ENCODE measurements around the gene ZNF207.
A peak's percentile ranks its signal among the peaks of the same experiment; 100 is the strongest.
"Not testable (repeated sequence)": the region's sequence is repeated elsewhere in the genome, so short reads cannot be mapped to it uniquely, and the experiment has no call there.

The ZNF207 gene

GRCh38 chr17:32383926-32384434, 34.0 kb downstream of the ZNF207 start:
- TF ChIP-seq, protein P1, sequence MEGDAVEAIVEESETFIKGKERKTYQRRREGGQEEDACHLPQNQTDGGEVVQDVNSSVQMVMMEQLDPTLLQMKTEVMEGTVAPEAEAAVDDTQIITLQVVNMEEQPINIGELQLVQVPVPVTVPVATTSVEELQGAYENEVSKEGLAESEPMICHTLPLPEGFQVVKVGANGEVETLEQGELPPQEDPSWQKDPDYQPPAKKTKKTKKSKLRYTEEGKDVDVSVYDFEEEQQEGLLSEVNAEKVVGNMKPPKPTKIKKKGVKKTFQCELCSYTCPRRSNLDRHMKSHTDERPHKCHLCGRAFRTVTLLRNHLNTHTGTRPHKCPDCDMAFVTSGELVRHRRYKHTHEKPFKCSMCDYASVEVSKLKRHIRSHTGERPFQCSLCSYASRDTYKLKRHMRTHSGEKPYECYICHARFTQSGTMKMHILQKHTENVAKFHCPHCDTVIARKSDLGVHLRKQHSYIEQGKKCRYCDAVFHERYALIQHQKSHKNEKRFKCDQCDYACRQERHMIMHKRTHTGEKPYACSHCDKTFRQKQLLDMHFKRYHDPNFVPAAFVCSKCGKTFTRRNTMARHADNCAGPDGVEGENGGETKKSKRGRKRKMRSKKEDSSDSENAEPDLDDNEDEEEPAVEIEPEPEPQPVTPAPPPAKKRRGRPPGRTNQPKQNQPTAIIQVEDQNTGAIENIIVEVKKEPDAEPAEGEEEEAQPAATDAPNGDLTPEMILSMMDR (conservative IDR thresholded peaks at IDR 0.05; ENCODE audit: low read depth): no peak
- no peak for DNase-seq (ENCODE audit: low spot score)
- POLR2A ChIA-PET (ENCODE audit: low non-redundant PET): interaction anchor here (0.6 kb wide), 1 partner anchor 102 kb away, joined by 4 read pairs; no protein-coding TSS in a partner anchor
- no peak overlapping the region; the same call in 1 of the 2 replicates for H3K27ac ChIP-seq
- CTCF ChIA-PET: interaction anchor here (0.7 kb wide), 1 partner anchor 234 kb away, joined by 4 read pairs; no protein-coding TSS in a partner anchor

DNA sequence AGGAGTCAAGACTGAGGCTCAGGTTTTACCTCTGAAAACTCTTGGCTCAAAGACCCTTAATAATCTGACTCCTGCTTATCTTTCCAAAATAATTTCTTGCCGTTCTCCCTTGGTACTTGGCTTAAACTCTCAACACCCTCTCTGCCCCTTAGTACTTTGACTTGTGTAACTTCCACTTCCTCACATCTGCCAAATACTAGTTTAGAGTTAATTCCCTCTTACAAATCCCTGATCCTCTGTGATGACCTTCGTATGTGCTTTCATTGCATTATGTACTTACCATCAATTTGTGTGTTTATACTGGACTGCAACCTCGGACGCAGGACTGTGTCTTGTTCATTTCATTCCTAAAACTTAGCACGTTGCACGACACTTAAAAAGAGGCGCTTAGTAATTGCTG, 35.2 kb downstream of the ZNF207 start:
- ChIA-PET CTCF (no interaction called here), POLR2A (ENCODE audit: low non-redundant PET) (no interaction called here)
- TF ChIP-seq, protein P1 (conservative IDR thresholded peaks at IDR 0.05; ENCODE audit: low read depth): no peak
- no peak overlapping the region for H3K27ac ChIP-seq
- no peak for DNase-seq (ENCODE audit: low spot score)

GRCh38 chr17:32385971-32386370, 36.0 kb downstream of the ZNF207 start:
- TF ChIP-seq, protein P1 (conservative IDR thresholded peaks at IDR 0.05; ENCODE audit: low read depth): no peak
- DNase-seq (ENCODE audit: low spot score): no peak
- ChIA-PET POLR2A (ENCODE audit: low non-redundant PET) (no interaction called here), CTCF (no interaction called here)
- H3K27ac ChIP-seq: 0 out of 2 replicates have a peak overlapping the region, but pooled peaks have one; percentile 16

GRCh38 chr17:32386844-32387243, 36.9 kb downstream of the ZNF207 start:
- CTCF ChIA-PET: no interaction called here
- POLR2A ChIA-PET (ENCODE audit: low non-redundant PET): interaction anchor here (0.6 kb wide), 1 partner anchor 9 kb away, joined by 3 read pairs; no protein-coding TSS in a partner anchor

GRCh38 chr17:32388128-32388527, 38.2 kb downstream of the ZNF207 start:
- CTCF ChIA-PET: interaction anchor here (0.6 kb wide), 1 partner anchor 12 kb away, joined by 4 read pairs; no protein-coding TSS in a partner anchor
- POLR2A ChIA-PET (ENCODE audit: low non-redundant PET); H3K27ac ChIP-seq; DNase-seq (ENCODE audit: low spot score): not testable (repeated sequence)

More at GRCh38 chr17:32386844-32387243, 36.9 kb downstream of the ZNF207 start:
- no peak overlapping the region for H3K27ac ChIP-seq
- TF ChIP-seq, protein P1 (conservative IDR thresholded peaks at IDR 0.05; ENCODE audit: low read depth): no peak
- peak; percentile 51 for DNase-seq (ENCODE audit: low spot score)

GRCh38 chr17:32388613-32389459, 38.9 kb downstream of the ZNF207 start:
- no peak for DNase-seq (ENCODE audit: low spot score)
- ChIA-PET CTCF (interaction anchor here (1.1 kb wide), 1 partner anchor 11 kb away, joined by 3 read pairs; no protein-coding TSS in a partner anchor), POLR2A (ENCODE audit: low non-redundant PET) (no interaction called here)
- no peak overlapping the region for H3K27ac ChIP-seq
- TF ChIP-seq, protein P1 (conservative IDR thresholded peaks at IDR 0.05; ENCODE audit: low read depth): no peak
